Measurements from ENCODE around the gene RPN2.

DNA sequence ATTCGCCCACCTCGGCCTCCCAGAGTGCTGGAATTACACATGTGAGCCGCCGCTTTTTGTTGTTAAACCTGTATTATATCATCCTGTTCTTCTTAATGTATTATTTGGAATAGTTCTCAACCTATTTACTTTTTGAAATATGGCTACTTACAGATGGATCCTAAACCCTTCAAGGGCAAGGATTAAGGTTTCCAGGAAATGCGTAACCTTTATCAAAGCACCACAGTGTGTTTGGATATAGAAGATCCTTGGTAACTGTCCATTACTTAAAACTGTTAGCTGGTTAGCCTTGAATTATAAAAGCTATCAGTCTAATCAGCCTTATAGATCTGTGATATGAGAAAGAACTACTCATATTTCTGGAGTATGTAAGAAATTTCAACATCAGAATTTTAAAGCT lies 12.3 kb upstream of the RPN2 start:
- TF ChIP-seq, protein P1, sequence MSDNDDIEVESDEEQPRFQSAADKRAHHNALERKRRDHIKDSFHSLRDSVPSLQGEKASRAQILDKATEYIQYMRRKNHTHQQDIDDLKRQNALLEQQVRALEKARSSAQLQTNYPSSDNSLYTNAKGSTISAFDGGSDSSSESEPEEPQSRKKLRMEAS (IDR thresholded peaks at IDR 0.05; ENCODE audit: low read depth, low read length), result no peak
- TF ChIP-seq, protein P2, sequence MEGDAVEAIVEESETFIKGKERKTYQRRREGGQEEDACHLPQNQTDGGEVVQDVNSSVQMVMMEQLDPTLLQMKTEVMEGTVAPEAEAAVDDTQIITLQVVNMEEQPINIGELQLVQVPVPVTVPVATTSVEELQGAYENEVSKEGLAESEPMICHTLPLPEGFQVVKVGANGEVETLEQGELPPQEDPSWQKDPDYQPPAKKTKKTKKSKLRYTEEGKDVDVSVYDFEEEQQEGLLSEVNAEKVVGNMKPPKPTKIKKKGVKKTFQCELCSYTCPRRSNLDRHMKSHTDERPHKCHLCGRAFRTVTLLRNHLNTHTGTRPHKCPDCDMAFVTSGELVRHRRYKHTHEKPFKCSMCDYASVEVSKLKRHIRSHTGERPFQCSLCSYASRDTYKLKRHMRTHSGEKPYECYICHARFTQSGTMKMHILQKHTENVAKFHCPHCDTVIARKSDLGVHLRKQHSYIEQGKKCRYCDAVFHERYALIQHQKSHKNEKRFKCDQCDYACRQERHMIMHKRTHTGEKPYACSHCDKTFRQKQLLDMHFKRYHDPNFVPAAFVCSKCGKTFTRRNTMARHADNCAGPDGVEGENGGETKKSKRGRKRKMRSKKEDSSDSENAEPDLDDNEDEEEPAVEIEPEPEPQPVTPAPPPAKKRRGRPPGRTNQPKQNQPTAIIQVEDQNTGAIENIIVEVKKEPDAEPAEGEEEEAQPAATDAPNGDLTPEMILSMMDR (IDR thresholded peaks at IDR 0.05 in 2 of 3, conservative IDR thresholded peaks at IDR 0.05 in 1 of 3; ENCODE audit: control insufficient read depth in 2 of 3, extremely low read depth in 1 of 3, insufficient read depth in 1 of 3, low read depth in 3 of 3, low read length in 3 of 3), result no peak
- TF ChIP-seq TCF12 (IDR thresholded peaks at IDR 0.05; ENCODE audit: low read depth, low read length), result no peak
- no peak for TF ChIP-seq CREB1 (IDR thresholded peaks at IDR 0.05; ENCODE audit: low read depth)
- TF ChIP-seq, protein P3, sequence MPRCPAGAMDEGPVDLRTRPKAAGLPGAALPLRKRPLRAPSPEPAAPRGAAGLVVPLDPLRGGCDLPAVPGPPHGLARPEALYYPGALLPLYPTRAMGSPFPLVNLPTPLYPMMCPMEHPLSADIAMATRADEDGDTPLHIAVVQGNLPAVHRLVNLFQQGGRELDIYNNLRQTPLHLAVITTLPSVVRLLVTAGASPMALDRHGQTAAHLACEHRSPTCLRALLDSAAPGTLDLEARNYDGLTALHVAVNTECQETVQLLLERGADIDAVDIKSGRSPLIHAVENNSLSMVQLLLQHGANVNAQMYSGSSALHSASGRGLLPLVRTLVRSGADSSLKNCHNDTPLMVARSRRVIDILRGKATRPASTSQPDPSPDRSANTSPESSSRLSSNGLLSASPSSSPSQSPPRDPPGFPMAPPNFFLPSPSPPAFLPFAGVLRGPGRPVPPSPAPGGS (IDR thresholded peaks at IDR 0.05; ENCODE audit: borderline replicate concordance, insufficient read depth, low read depth, low read length, poor library complexity, severe bottlenecking), result no peak
